DOHH2 (cell line): ENCODE measurements around the gene DOK7.

Experiments used
- CTCF ChIP-seq: fragments of 200-600 bp; sonication (generic); IDR thresholded peaks from one replicate; pipeline ENCODE4 v1.5.1; 2014; ENCODE audit warnings: antibody characterized with exemption, mild to moderate bottlenecking, low read depth, low read length; ENCODE audit not compliant: poor library complexity, severe bottlenecking
- EZH2phosphoT487 ChIP-seq: fragments of 200-600 bp; sonication (generic); IDR thresholded peaks from 2 replicates; pipeline ENCODE4 v1.6.1; 2017; ENCODE audit warnings: borderline replicate concordance, mild to moderate bottlenecking, antibody characterized with exemption, low read length, moderate library complexity, mixed read lengths

- TF ChIP-seq EZH2phosphoT487: no peak
- no peak for TF ChIP-seq CTCF
These were observed 14.8 kb downstream of the DOK7 start for GRCh38 chr4:3477750-3478430.
